Caki2 (cell line): ENCODE measurements around the gene SOD1. TPM values are rescaled to one million over a fixed set of nuclear protein-coding genes. Genes with fewer than 3 reads are reported as not detected.
A peak's percentile ranks its signal among the peaks of the same experiment; 100 is the strongest.
"Not testable (repeated sequence)": the region's sequence is repeated elsewhere in the genome, so short reads cannot be mapped to it uniquely, and the experiment has no call there.

Experiments used
- DNase-seq: peaks from one replicate; pipeline ENCODE4 v3.0.0-alpha.2; 2015; ENCODE audit warnings: low read depth
- in situ Hi-C: cut with HindIII; loops from 2 replicates; pipeline ENCODE4 v1.10.0; 2016; ENCODE audit warnings: low sequenced_read_pairs, low pct_unique_long_range_greater_than_20kb, mixed read lengths
- total RNA-seq: library from RNA; depleted of rRNA; stranded (reverse); fragments of >200 nt; shearing (Covaris generic); gene quantifications from 2 replicates; pipeline ENCODE4 v1.2.3, GENCODE V29; 2014; ENCODE audit warnings: low replicate concordance; rRNA removed

SOD1 gene
- total RNA-seq = 453 and 479 TPM in 2 replicates

- in situ Hi-C loops = no loop called here
- peak; percentile 91 for DNase-seq
Measured at GRCh38 chr21:31659536-31660258, at the start of gene SOD1. Gene SOD1 (plus strand): TSS chr21:31659693. CDS start chr21:31659770, 77 bp downstream.

GRCh38 chr21:31611445-31611844 lies 48.0 kb upstream of the SOD1 start:
- in situ Hi-C loops = no loop called here
- DNase-seq = no peak

DNA sequence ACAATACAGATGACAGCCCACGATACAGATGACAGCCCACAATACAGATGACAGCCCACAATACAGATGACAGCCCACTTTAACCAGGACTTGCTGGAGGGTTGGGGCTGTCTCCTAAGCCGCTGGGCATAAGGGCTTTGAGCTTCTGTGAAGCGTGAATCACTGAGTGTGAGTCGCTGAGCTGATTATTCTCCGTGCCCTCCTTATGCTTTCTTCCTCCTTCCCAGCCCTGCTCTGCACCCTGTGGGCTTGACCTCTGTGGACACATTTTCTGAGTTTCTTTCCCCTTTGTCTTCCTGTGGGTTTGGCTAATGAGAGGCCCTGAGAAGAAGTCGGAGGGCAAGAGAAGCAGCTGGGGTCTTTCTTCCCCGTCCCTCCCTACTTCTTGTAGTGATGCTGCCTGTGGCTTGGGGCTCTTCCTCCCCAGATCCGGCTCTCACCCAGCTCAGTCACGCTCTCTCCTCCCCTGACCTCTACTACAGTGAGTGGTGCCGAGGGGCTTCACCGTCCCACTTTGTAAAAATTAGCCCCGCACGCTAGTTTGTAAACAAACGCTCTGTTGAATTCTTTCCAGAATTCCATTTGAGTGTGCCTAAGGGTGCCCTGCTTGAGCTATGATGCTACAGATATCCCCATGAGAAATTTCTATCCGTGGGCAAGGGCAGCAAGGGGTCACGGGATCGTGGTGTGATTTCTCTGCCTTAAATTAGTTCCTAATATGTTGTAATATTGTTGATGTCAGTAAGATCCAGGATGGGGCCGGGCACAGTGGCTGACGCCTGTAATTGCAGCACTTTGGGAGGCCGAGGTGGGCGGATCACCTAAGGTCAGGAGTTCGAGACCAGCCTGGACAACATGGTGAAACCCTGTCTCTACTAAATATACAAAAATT lies 46.4 kb upstream of the SOD1 start:
- in situ Hi-C loops = no loop called here
- no peak for DNase-seq

GRCh38 chr21:31614705-31615104 lies 44.8 kb upstream of the SOD1 start:
- no peak for DNase-seq
- in situ Hi-C loops = no loop called here

- no peak for DNase-seq
- in situ Hi-C loops = no loop called here
Measured at GRCh38 chr21:31616216-31616615, 43.3 kb upstream of the SOD1 start.

GRCh38 chr21:31618696-31619430 lies 40.6 kb upstream of the SOD1 start:
- DNase-seq = no peak
- in situ Hi-C loops = no loop called here

DNA sequence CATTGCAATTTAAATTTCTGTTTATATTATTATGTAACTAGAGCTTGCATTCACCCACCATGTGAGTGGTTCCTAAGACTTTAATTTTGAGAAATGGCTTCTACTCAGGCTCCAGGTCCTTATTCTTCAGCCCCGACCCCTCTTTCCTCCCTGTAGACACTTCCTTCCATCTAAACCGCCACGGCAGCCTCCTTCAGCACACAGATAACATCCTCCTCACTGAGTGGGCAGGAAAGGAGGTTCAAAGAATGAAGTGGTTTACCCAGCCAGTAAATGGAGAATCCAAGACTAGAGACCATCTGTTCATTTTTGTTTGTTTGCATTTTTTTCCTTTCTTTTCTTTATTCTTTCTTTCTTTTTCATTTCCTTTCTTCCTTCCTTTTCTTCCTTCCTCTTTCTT lies 37.1 kb upstream of the SOD1 start:
- no peak for DNase-seq
- in situ Hi-C loops = no loop called here

DNA sequence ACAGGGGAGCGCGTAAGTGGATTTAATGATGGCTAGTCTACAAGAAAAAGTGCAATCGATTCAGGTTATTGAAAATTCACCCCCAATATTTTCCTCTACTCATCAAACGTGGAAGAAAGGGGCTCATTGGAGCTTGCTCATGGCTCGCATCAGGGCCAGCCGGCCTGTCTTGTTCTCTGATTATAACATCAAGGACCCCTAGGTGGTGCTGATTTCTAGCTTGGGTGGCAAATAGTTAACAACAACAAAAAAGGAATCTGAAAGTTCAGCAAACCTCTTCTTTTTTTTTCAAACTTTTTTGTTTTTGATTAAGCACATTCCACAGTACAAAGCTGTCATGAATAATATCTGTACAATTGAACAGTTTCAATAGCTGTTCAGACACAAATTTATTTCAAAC lies 35.8 kb upstream of the SOD1 start:
- no peak for DNase-seq
- in situ Hi-C loops = no loop called here

GRCh38 chr21:31624181-31624580 lies 35.3 kb upstream of the SOD1 start:
- in situ Hi-C loops = no loop called here
- DNase-seq = no peak

DNA sequence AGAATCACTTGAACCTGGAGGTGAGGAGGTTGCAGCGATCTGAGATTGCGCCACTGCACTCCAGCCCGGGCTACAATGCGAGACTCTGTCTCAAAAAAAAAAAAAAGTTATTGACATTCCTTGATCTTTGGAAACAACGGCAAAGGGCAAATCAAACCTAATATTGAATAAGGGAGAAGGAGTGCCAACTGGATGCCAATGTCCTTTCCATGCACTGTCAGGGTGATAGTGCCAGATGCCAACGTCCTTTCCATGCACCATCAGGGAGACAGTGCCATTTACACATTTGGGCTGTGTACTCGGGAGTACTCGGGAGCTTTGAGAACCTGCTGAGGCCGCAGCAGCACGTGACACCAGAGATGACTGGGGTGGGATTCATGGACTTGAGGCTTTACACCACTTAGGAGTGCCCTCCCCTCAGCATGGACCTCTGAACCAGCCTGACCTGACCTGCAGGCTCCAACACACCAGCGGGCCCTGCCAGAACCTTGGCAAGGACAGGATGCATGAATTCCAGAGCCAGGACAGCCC lies 34.5 kb upstream of the SOD1 start:
- no peak for DNase-seq
- in situ Hi-C loops = no loop called here

DNA sequence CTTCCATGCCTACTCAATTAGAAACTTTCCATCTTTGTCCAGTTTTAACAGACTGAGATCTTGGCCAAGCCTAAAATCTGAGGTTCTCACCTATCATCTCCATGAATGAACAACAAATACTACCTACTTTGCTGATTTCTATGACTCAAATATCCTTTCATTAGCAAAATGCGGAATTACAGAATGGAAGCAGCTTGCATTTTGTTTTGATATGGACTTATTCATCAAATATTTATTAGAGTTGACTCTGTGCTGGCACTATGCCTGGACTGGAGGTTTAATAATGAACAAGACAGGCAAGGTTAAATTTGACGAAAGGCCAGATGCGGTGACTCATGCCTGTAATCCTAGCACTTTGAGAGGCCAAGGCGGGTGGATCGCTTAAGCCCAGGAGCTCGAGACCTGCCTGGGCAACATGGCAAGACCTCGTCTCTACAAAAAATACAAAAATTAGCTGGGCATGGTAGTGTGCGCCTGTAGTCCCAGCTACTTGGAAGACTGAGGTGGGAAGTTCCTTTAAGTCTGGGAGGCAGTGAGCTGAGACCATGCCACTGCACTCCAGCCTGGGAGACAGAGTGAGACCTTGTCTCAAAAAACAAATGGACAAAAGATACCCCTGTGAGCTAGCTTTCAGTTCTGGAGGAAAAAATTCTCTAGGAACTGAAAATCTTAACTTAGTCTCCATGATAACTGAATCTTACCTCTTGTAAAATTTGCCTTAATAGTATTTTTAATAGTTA lies 29.4 kb upstream of the SOD1 start:
- DNase-seq = peak; percentile 91
- in situ Hi-C loops = no loop called here

DNA sequence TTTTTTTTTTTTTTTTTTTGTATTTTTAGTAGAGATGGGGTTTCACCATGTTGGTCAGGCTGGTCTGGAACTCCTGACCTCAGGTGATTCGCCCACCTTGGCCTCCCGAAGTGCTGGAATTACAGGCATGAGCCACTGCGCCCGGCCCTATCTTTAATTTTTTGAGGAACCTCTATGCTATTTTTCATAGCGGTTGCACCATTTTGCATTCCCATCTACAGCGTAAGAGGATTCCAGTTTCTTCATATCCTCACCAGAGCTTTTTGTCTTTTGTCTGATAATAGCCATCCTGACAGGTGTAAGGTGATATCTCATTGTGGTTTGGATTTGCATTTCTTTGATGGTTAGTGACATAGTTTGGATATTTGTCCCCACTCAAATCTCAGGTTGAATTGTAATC lies 27.6 kb upstream of the SOD1 start:
- in situ Hi-C loops, DNase-seq: not testable (repeated sequence)

- DNase-seq = no peak
- in situ Hi-C loops = no loop called here
Measured at GRCh38 chr21:31634993-31635392, 24.5 kb upstream of the SOD1 start.

DNA sequence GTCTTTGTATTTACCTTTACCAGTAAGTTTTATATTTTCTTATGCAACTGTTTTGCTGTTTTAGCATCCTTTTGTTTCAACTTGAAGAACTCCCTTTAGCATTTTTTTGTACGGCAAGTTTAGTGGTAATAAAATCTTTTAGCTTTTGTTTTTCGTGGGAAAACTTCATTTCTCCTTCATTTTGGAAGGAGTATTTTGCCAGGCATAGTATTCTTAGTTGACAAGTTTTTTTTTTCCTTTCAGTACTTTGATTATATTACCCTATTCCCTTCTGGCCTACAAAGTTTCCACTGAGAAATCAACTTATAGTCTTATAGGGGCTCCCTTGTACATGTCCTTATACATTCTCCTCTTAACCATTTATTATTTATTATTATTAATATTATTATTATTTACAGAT lies 22.6 kb upstream of the SOD1 start:
- no peak for DNase-seq
- in situ Hi-C loops = no loop called here

- DNase-seq = no peak
- in situ Hi-C loops = no loop called here
Measured at GRCh38 chr21:31641416-31641922, 18.0 kb upstream of the SOD1 start.

GRCh38 chr21:31644643-31645042 lies 14.8 kb upstream of the SOD1 start:
- DNase-seq = no peak
- in situ Hi-C loops = no loop called here

- in situ Hi-C loops = no loop called here
Measured at GRCh38 chr21:31647650-31648049, 11.8 kb upstream of the SOD1 start.

GRCh38 chr21:31650930-31651329 lies 8.6 kb upstream of the SOD1 start:
- in situ Hi-C loops = no loop called here

More at GRCh38 chr21:31647650-31648049, 11.8 kb upstream of the SOD1 start:
- no peak for DNase-seq

More at GRCh38 chr21:31650930-31651329, 8.6 kb upstream of the SOD1 start:
- DNase-seq = no peak
